Upper lobe of left lung (tissue), 4 donors: ENCODE data around the gene GFOD1.
A peak's percentile ranks its signal among the peaks of the same experiment; 100 is the strongest.

Experiments used
- CTCF ChIP-seq, 6 experiments: fragments of 450-650 bp in 4 of 6; fragments of 200-600 bp in 2 of 6; sonication (generic) in 2 of 6; IDR thresholded peaks; one replicate each; pipeline ENCODE4 v1.5.1; 2016 to 2019; ENCODE audit warnings: antibody characterized with exemption in 6 of 6
- POLR2A ChIP-seq, 4 donors: fragments of 450-650 bp; IDR thresholded peaks; one replicate each; pipeline ENCODE4 v1.5.1; 2016 to 2017; ENCODE audit warnings: antibody characterized with exemption in 4 of 4, mild to moderate bottlenecking in 2 of 4

- TF ChIP-seq CTCF (IDR thresholded peaks at IDR 0.05) (peak in 3 of 6 experiments; percentile 22 to 52 (median 27)), POLR2A (IDR thresholded peaks at IDR 0.05) (peak; percentile 31 to 95 (median 87))
These were observed 159.1 kb downstream of the GFOD1 start, which contains the start of gene TBC1D7 for GRCh38 chr6:13328076-13328874.
